GM23248 (cell line): ENCODE data around the gene LGALS8. TPM values are rescaled to one million over a fixed set of nuclear protein-coding genes. Genes with fewer than 3 reads are reported as not detected.
"Not testable (repeated sequence)": the region's sequence is repeated elsewhere in the genome, so short reads cannot be mapped to it uniquely, and the experiment has no call there.

Experiments used
- DNase-seq: peaks from one replicate; pipeline ENCODE4 v3.0.0-alpha.2; 2015
- H2AFZ ChIP-seq: fragments of 200-600 bp; sonication (generic); 2 replicates; pipeline ENCODE4 v1.6.1; 2016; ENCODE audit warnings: antibody characterized with exemption
- H3F3A ChIP-seq: fragments of 200-600 bp; sonication (generic); 2 replicates; pipeline ENCODE4 v1.6.1; 2016; ENCODE audit warnings: mild to moderate bottlenecking, antibody characterized with exemption, mixed run types; ENCODE audit not compliant: insufficient read depth
- H3K27ac ChIP-seq: fragments of 200-600 bp; sonication (generic); 2 replicates; pipeline ENCODE4 v1.5.1; 2016; ENCODE audit warnings: mild to moderate bottlenecking
- H3K27me3 ChIP-seq: fragments of 200-600 bp; sonication (generic); replicated peaks from 2 replicates; pipeline ENCODE4 v1.6.1; 2016; ENCODE audit warnings: mild to moderate bottlenecking; ENCODE audit not compliant: insufficient read depth
- H3K36me3 ChIP-seq: fragments of 200-600 bp; sonication (generic); 2 replicates; pipeline ENCODE4 v1.6.1; 2016; ENCODE audit warnings: low read depth, mild to moderate bottlenecking
- H3K4me1 ChIP-seq: fragments of 200-600 bp; sonication (generic); 2 replicates; pipeline ENCODE4 v1.6.1; 2016; ENCODE audit warnings: mild to moderate bottlenecking; ENCODE audit not compliant: insufficient read depth
- H3K4me2 ChIP-seq: fragments of 200-600 bp; sonication (generic); one replicate; pipeline ENCODE4 v1.6.1; 2016; ENCODE audit warnings: mild to moderate bottlenecking; ENCODE audit not compliant: unreplicated experiment
- H3K4me3 ChIP-seq: fragments of 200-600 bp; sonication (generic); 2 replicates; pipeline ENCODE4 v1.5.1; 2016; ENCODE audit warnings: mild to moderate bottlenecking
- H3K79me2 ChIP-seq: fragments of 200-600 bp; sonication (generic); 2 replicates; pipeline ENCODE4 v1.6.1; 2016; ENCODE audit warnings: mild to moderate bottlenecking; ENCODE audit not compliant: insufficient read depth
- H3K9ac ChIP-seq: fragments of 200-600 bp; sonication (generic); 2 replicates; pipeline ENCODE4 v1.6.1; 2016; ENCODE audit warnings: mild to moderate bottlenecking
- H3K9me2 ChIP-seq: fragments of 200-600 bp; sonication (generic); 2 replicates; pipeline ENCODE4 v1.6.1; 2016; ENCODE audit warnings: mixed run types, mild to moderate bottlenecking, moderate library complexity; ENCODE audit not compliant: insufficient read depth
- H3K9me3 ChIP-seq: fragments of 200-600 bp; sonication (generic); one replicate; pipeline ENCODE4 v1.6.1; 2017; ENCODE audit warnings: low read depth
- H4K20me1 ChIP-seq: fragments of 200-600 bp; sonication (generic); 2 replicates; pipeline ENCODE4 v1.6.0; 2016; ENCODE audit not compliant: insufficient read depth
- EZH2 ChIP-seq: fragments of 200-600 bp; sonication (generic); IDR thresholded peaks from 2 replicates; pipeline ENCODE4 v1.6.1; 2018; ENCODE audit warnings: antibody characterized with exemption, mild to moderate bottlenecking; ENCODE audit not compliant: insufficient read depth, poor library complexity, severe bottlenecking
- EZH2phosphoT487 ChIP-seq: fragments of 200-600 bp; sonication (generic); IDR thresholded peaks from 2 replicates; pipeline ENCODE4 v1.6.1; 2018; ENCODE audit warnings: antibody characterized with exemption, moderate library complexity, mild to moderate bottlenecking, low read depth; ENCODE audit not compliant: insufficient read depth
- WGBS, 2 experiments: methylation state at CpG; one replicate each; pipeline ENCODE4 v1.1.6; 2015 to 2017; ENCODE audit warnings: low lambda C conversion rate in 2 of 2, low coverage in 1 of 2; ENCODE audit errors: missing lambda C conversion rate in 2 of 2; 5-methylcytosine and 5-hydroxymethylcytosine counted together
- in situ Hi-C: fragments of 300-500 bp; cut with MboI; formaldehyde crosslinking; loops from 2 replicates; pipeline ENCODE4 v1.15.0; 2020
- polyA plus RNA-seq: library from polyadenylated mRNA; unstranded; fragments of >200 nt; fragmentation: Nextera tagmentation; extraction: Ambion mirVana; gene quantifications from 2 replicates; pipeline ENCODE4 v1.2.1, GENCODE V29; 2016
- total RNA-seq: library from RNA; depleted of rRNA; stranded (reverse); fragments of >200 nt; shearing (Covaris generic); gene quantifications from 2 replicates; pipeline ENCODE4 v1.2.3, GENCODE V29; 2014

The LGALS8 gene
- total and polyA plus RNA-seq, 2 experiments from 2014 or later, result 43.3 to 68.6 TPM

DNA sequence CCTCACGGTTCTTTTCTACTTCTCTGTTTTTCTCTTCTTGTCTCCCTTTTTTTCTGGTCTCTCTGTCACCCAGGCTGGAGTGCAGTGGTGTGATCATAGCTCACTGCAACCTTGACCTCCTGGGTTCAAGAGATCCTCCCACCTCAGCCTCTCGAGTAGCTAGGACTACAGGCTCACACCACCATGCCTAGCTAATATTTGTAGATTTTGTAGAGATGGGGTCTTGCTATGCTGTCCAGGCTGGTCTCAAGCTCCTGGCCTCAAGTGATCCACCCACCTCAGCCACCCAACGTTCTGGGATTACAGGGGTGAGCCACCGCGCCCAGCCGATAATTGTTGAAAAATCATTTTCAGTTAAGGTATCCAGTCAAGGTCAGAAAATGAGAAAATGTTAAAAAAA is 25.9 kb upstream of the LGALS8 start:
- Histone ChIP-seq H3F3A (no peaks in the 10 kb centered on the region), H4K20me1 (no peaks in the 10 kb centered on the region), H3K9me2 (no peaks in the 10 kb centered on the region), H3K79me2 (no peaks in the 10 kb centered on the region), H2AFZ (no peak overlapping the region), H3K4me1 (peaks cover 5% of the 10 kb centered on the region; the same call in 1 of the 2 replicates), H3K9me3 (no peaks in the 10 kb centered on the region), H3K9ac (no peak overlapping the region), H3K4me2 (no peak overlapping the region), H3K27ac (no peak overlapping the region), H3K36me3 (no peaks in the 10 kb centered on the region), H3K4me3 (no peak overlapping the region), H3K27me3 (0 out of 2 replicates have a peak, but pooled peaks cover 6% of the 10 kb centered on the region)
- WGBS, 2 experiments, result 58 to 70% methylated on average over 5 to 6 of the region's 6 CpGs
- TF ChIP-seq EZH2 (no peak), EZH2phosphoT487 (no peak)
- DNase-seq, result no peak
- in situ Hi-C loops, result no loop called here

DNA sequence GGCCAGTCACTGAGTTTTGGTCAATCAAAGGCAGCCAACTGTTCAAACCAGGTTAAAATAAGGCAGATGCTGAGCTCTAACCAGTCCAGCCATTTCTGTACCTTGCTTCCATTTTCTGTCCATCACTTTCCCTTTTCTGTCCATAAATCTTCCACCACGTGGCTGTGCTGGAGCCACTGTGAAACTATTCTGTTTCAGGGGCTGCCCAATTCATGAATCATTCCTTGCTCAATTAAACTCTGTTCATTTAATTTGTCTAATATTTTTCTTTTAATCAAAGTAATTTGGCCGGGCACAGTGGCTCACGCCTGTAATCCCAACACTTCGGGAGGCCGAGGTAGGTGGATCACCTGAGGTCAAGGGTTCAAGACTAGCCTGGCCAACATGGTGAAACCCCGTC is 22.7 kb upstream of the LGALS8 start:
- Histone ChIP-seq H3K9ac (no peak overlapping the region), H3K79me2 (no peaks in the 10 kb centered on the region)
- DNase-seq, result no peak

DNA sequence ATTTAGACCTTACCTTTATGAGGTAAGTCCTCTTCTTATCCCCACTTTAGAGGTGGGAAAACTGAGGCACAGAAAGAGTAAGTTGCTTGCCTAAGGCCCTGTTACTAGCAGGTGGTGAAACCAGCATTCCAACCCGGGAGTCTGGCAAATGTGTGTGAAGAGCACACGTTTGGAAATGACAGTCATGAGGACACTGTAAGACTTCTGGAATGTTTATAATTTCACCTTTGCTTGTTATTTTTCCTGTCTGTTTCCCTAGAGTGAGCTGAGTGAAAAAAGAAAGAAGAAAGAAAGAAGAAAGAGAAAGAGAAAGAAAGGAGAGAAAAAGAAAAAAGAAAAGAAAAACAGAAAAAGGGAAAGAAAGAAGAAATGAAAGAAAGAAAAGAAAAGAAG is 21.2 kb upstream of the LGALS8 start:
- Histone ChIP-seq H3K9ac (peak overlapping the region; percentile 55), H3K27ac (peak overlapping the region; percentile 52), H3K4me1 (peaks cover 18% of the 10 kb centered on the region), H3F3A (peaks cover 4% of the 10 kb centered on the region), H3K9me2 (no peaks in the 10 kb centered on the region), H3K36me3 (no peaks in the 10 kb centered on the region), H3K4me3 (peak overlapping the region; percentile 62), H2AFZ (peak overlapping the region; percentile 91), H4K20me1 (no peaks in the 10 kb centered on the region), H3K9me3 (no peaks in the 10 kb centered on the region), H3K79me2 (no peaks in the 10 kb centered on the region), H3K27me3 (no peaks in the 10 kb centered on the region), H3K4me2 (peak overlapping the region; percentile 77)
- peak; percentile 28 for DNase-seq
- WGBS, 2 experiments, result 13 to 18% methylated on average over 2 of the region's 2 CpGs
- in situ Hi-C loops, result no loop called here
- TF ChIP-seq EZH2phosphoT487 (no peak), EZH2 (no peak)

More for the DNA sequence above, 22.7 kb upstream of the LGALS8 start:
- H4K20me1 ChIP-seq, result no peaks in the 10 kb centered on the region
- no peak overlapping the region for H3K4me3 ChIP-seq
- no peaks in the 10 kb centered on the region for H3K36me3 ChIP-seq
- WGBS, 2 experiments, result 78 to 79% methylated on average over 6 of the region's 6 CpGs
- no peak overlapping the region for H2AFZ ChIP-seq
- no peaks in the 10 kb centered on the region for H3F3A ChIP-seq
- no peak for TF ChIP-seq EZH2
- no peaks in the 10 kb centered on the region for H3K27me3 ChIP-seq
- H3K9me3 ChIP-seq, result no peaks in the 10 kb centered on the region
- no peaks in the 10 kb centered on the region for H3K9me2 ChIP-seq
- H3K4me2 ChIP-seq, result no peak overlapping the region
- peaks cover 11% of the 10 kb centered on the region; the same call in 1 of the 2 replicates for H3K4me1 ChIP-seq
- H3K27ac ChIP-seq, result no peak overlapping the region
- in situ Hi-C loops, result no loop called here

DNA sequence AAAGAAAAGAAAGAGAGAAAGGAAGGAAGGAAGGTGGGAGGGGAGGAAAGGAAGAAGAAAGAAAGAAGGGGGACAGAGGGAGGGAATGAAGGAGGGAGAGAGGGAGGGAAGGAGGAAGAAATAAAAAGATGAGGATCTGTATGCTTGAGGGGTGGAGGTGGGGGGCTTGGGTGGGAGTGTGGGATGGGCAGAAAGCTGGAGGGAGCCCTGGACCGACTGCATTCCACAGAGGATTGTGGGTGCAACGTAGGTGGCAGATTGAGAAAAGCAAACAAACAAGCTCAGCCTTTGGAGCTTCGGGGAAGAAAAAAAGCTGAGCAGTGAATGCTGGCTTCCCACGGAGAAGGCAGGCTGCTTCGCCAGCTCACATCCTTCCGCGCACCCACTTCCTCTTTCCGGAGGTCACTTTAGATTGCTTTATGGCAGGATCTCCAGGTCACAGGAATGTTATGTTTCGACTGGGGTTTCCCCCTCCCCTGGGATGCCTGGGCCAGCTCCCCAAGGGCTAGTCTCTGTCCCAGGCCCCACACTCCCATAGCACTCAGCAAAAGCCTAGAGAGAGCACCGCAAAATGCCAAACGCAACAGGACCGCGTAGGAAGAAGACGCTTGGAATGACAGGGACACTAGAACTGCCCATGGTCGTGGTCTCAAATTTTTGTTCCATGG is 20.7 kb upstream of the LGALS8 start:
- WGBS, 2 experiments, result 21 to 23% methylated on average over 14 to 15 of the region's 15 CpGs
- Histone ChIP-seq H4K20me1 (no peaks in the 10 kb centered on the region), H3K36me3 (no peaks in the 10 kb centered on the region), H3K27me3 (no peaks in the 10 kb centered on the region), H3K4me1 (peaks cover 21% of the 10 kb centered on the region), H3K9me2 (no peaks in the 10 kb centered on the region), H3K4me3 (peak overlapping the region; percentile 62), H3F3A (peaks cover 5% of the 10 kb centered on the region), H3K79me2 (no peaks in the 10 kb centered on the region), H3K9me3 (no peaks in the 10 kb centered on the region), H3K4me2 (peak overlapping the region; percentile 77), H2AFZ (peak overlapping the region; percentile 91), H3K27ac (peak overlapping the region; percentile 52), H3K9ac (peak overlapping the region; percentile 55)
- TF ChIP-seq EZH2phosphoT487, result no peak
- no peak for TF ChIP-seq EZH2
- in situ Hi-C loops, result no loop called here
- DNase-seq, result peak; percentile 82

DNA sequence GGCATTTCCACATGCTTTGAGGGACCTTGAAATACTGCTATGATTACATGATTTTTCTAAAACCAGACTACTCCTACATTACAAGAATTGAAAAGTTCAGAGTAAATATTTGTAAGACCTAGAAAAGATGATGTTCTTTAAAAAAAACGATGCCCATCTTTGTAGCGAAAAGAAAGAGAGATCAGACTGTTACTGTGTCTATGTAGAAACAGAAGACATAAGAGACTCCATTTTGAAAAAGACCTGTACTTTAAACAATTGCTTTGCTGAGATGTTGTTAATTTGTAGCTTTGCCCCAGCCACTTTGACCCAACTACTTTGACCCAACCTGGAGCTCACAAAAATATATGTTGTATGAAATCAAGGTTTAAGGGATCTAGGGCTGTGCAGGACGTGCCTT is 19.4 kb upstream of the LGALS8 start:
- H3K4me2 ChIP-seq, H2AFZ ChIP-seq, H3K9me2 ChIP-seq, in situ Hi-C loops, H3K27ac ChIP-seq, H3K36me3 ChIP-seq, H4K20me1 ChIP-seq, DNase-seq, H3K27me3 ChIP-seq, H3K9ac ChIP-seq, H3K79me2 ChIP-seq, H3K9me3 ChIP-seq, H3K4me3 ChIP-seq, H3F3A ChIP-seq: not testable (repeated sequence)
- WGBS, 2 experiments, result 62 to 73% methylated on average over 3 of the region's 3 CpGs
- peaks cover 21% of the 10 kb centered on the region for H3K4me1 ChIP-seq
